Bronchial epithelial cell (primary cell): Measurements from ENCODE around the gene GSX2. TPM values are rescaled to one million over a fixed set of nuclear protein-coding genes. Genes with fewer than 3 reads are reported as not detected.

Experiments used
- DNase-seq: peaks from one replicate; pipeline ENCODE4 v3.0.0-alpha.2; 2010; ENCODE audit warnings: low read depth
- FAIRE-seq: peaks from 2 replicates; lab custom pipeline; 2011; peaks lifted over from hg19 to GRCh38; lab: Jason Lieb, UNC
- H3K27me3 ChIP-seq: 2 replicates; pipeline ENCODE4 v1.5.1; 2011; ENCODE audit warnings: low read length; ENCODE audit not compliant: control insufficient read depth, insufficient read depth
- H3K36me3 ChIP-seq: 2 replicates; pipeline ENCODE4 v1.5.1; 2011; ENCODE audit warnings: low read length; ENCODE audit not compliant: control insufficient read depth, insufficient read depth
- H3K4me3 ChIP-seq: 2 replicates; pipeline ENCODE4 v1.5.1; 2011; ENCODE audit warnings: mild to moderate bottlenecking, low read depth, low read length, control low read depth
- CTCF ChIP-seq: IDR thresholded peaks from 2 replicates; pipeline ENCODE4 v1.5.1; 2011; ENCODE audit warnings: mild to moderate bottlenecking, moderate library complexity, low read length, control low read depth, inconsistent platforms; ENCODE audit not compliant: insufficient read depth, severe bottlenecking
- total RNA-seq: library from RNA; depleted of rRNA; stranded (reverse); fragments of >200 nt; gene quantifications from 2 replicates; pipeline ENCODE4 v1.2.1, GENCODE V29; 2014

GSX2 gene
- total RNA-seq, 1 donor from 2014 or later: not detected

- FAIRE-seq: no peak
- TF ChIP-seq CTCF: no peak
These were observed 2.8 kb upstream of the GSX2 start for GRCh38 chr4:54097152-54097551.

DNA sequence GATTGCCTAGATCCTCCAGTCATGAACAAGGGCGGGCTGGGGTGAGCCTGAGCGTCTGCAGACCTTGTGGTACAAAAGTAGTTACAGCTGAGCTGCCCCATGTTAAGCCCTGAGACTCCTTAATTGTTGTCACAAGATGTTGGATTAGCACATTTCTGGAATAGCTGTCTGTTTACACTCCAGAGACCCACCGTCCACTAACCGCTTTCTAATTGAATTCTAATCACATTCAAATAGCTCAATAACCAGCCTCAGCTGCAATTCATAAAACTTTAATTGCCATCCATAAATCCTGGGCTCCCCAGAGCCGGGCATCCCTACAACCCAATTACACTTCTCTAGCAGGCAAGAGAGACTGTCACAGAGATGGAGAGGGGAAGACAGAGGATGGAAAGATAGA, 1.6 kb upstream of the GSX2 start:
- no peak for TF ChIP-seq CTCF
- Histone ChIP-seq H3K4me3 (no peak overlapping the region), H3K27me3 (peaks cover 71% of the 10 kb centered on the region), H3K36me3 (no peaks in the 10 kb centered on the region)
- no peak for FAIRE-seq
- no peak for DNase-seq

More at GRCh38 chr4:54097152-54097551, 2.8 kb upstream of the GSX2 start:
- Histone ChIP-seq H3K27me3 (peaks cover 70% of the 10 kb centered on the region), H3K4me3 (no peak overlapping the region), H3K36me3 (no peaks in the 10 kb centered on the region)
- DNase-seq: no peak

GRCh38 chr4:54099287-54099747, 646 bp upstream of the GSX2 start:
- FAIRE-seq (peak; percentile 7), DNase-seq (no peak)
- Histone ChIP-seq H3K36me3 (no peaks in the 10 kb centered on the region), H3K27me3 (peaks cover 71% of the 10 kb centered on the region), H3K4me3 (no peak overlapping the region)
- TF ChIP-seq CTCF: no peak

GRCh38 chr4:54100595-54101189, 729 bp downstream of the GSX2 start:
- no peaks in the 10 kb centered on the region for H3K36me3 ChIP-seq
- peaks cover 69% of the 10 kb centered on the region for H3K27me3 ChIP-seq
- DNase-seq (no peak), FAIRE-seq (no peak)
- no peak for TF ChIP-seq CTCF
- H3K4me3 ChIP-seq: no peak overlapping the region

DNA sequence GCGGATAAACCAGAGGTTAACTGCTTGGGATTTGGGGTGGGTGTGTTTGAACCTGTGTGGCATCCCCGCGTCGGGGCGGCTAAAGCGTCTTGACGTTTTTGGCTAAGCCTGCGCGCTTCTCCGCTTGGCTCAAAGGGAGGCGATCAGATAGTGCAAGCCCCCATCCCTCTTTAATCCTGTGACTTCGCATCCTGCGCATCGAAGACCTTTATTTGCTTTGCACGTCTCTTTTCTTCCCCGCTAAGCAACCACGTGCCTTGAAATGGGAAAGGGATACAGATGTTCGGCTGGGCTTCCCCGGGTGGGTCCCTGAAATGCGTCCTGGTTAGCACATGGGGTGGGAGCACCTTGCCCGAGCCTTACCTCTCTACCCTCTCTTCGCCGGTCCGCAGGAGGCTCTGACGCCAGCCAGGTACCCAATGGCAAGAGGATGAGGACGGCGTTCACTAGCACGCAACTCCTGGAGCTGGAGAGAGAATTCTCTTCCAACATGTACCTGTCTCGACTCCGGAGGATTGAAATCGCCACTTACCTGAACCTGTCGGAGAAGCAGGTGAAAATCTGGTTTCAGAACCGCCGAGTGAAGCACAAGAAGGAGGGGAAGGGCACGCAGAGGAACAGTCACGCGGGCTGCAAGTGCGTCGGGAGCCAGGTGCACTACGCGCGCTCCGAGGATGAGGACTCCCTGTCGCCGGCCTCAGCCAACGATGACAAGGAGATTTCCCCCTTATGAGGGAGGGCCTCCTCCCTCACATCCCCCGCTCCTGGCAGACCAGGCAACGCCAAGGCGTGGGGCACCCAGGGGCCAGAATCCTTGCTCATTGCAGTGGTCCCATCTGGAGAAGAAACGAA, 1.5 kb downstream of the GSX2 start:
- DNase-seq (no peak), FAIRE-seq (no peak)
- peaks cover 68% of the 10 kb centered on the region for H3K27me3 ChIP-seq
- TF ChIP-seq CTCF: no peak
- H3K36me3 ChIP-seq: no peaks in the 10 kb centered on the region
- H3K4me3 ChIP-seq: no peak overlapping the region
